K562 (cell line): ENCODE data around the gene SPCS2. TPM values are rescaled to one million over a fixed set of nuclear protein-coding genes. Genes with fewer than 3 reads are reported as not detected.

ENCODE experiments used
- ATAC-seq: fragments of 200-7000 bp; cut with Tn5 transposase; 3 replicates; pipeline ENCODE4 v1.9.1; 2020; ENCODE audit warnings: moderate library complexity
- BruUV-seq: library from RNA; stranded (reverse); fragments of 400-500 nt; replicated peaks from 2 replicates; lab custom pipeline; 2021; lab: Mats Ljungman, UMichigan
- CTCF ChIA-PET: fragments of 300-600 bp; formaldehyde crosslinking; extraction: SDS; loops from one replicate; lab custom pipeline; 2021; ENCODE audit warnings: low intra/inter-chr PET ratio; lab: Yijun Ruan, JAX
- POLR2A ChIA-PET: fragments of 300-600, 350-650 bp; sonication (Branson Sonifier 250); formaldehyde crosslinking; extraction: SDS; loops from one replicate; lab custom pipeline; 2021; ENCODE audit warnings: antibody characterized with exemption, inconsistent platforms; lab: Yijun Ruan, JAX
- DNase-seq, 4 experiments: peaks; one replicate each; pipeline versions ENCODE4 v3.0.0 to v3.0.0-alpha.2; 2011 to 2018; ENCODE audit warnings: low spot score in 3 of 4, mixed read lengths in 3 of 4; ENCODE audit errors: extremely low read depth in 1 of 4
- FAIRE-seq: peaks from 2 replicates; lab custom pipeline; 2011; peaks lifted over from hg19 to GRCh38; lab: Jason Lieb, UNC
- H2AFZ ChIP-seq: 2 replicates; pipeline ENCODE4 v1.6.0; 2011; ENCODE audit warnings: low read depth, low read length, control low read depth, inconsistent platforms
- H3K27ac ChIP-seq: fragments of 200-600 bp; 3 replicates; pipeline ENCODE4 v1.8.0; 2011; ENCODE audit warnings: low read depth, mild to moderate bottlenecking, control low read depth, inconsistent platforms, low read length, moderate library complexity, mixed read lengths; ENCODE audit errors: extremely low read depth
- H3K27me3 ChIP-seq, 2 experiments: fragments of 300-600 bp in 1 of 2; 2 replicates in 1 of 2; 3 replicates in 1 of 2; pipeline versions ENCODE4 v1.6.0 to v1.8.0; 2011; ENCODE audit warnings: inconsistent platforms in 2 of 2, low read length in 2 of 2, mild to moderate bottlenecking in 1 of 2, mixed read lengths in 1 of 2, moderate library complexity in 1 of 2; ENCODE audit not compliant: control insufficient read depth in 2 of 2, insufficient read depth in 2 of 2
- H3K36me3 ChIP-seq: fragments of 300-600 bp; 3 replicates; pipeline ENCODE4 v1.8.0; 2011; ENCODE audit warnings: mild to moderate bottlenecking, low read length, inconsistent platforms; ENCODE audit not compliant: control insufficient read depth, insufficient read depth
- H3K4me1 ChIP-seq, 2 experiments: fragments of 200-600 bp in 1 of 2; replicated peaks in 1 of 2; 2 replicates in 1 of 2; 3 replicates in 1 of 2; pipeline versions ENCODE4 v1.5.1 to v1.8.0; 2011; ENCODE audit warnings: inconsistent platforms in 2 of 2, low read length in 2 of 2, mild to moderate bottlenecking in 1 of 2, mixed read lengths in 1 of 2, moderate library complexity in 1 of 2; ENCODE audit not compliant: control insufficient read depth in 2 of 2, insufficient read depth in 2 of 2
- H3K4me2 ChIP-seq: 2 replicates; pipeline ENCODE4 v1.6.1; 2011; ENCODE audit warnings: low read length, control low read depth, inconsistent platforms, mixed read lengths; ENCODE audit not compliant: insufficient read depth
- H3K4me3 ChIP-seq: fragments of 200-600 bp; sonication (generic), shearing (Covaris generic); 2 replicates; pipeline ENCODE4 v1.5.1; 2016; ENCODE audit warnings: control low read depth, inconsistent platforms
- H3K79me2 ChIP-seq: fragments of 200-600 bp; 3 replicates; pipeline ENCODE4 v1.8.0; 2011; ENCODE audit warnings: low read length, inconsistent platforms; ENCODE audit not compliant: control insufficient read depth, insufficient read depth
- H3K9ac ChIP-seq, 2 experiments: 2 replicates each; pipeline versions ENCODE4 v1.6.0 to v1.6.1; 2011; ENCODE audit warnings: low read depth in 2 of 2, low read length in 2 of 2, control low read depth in 1 of 2, inconsistent platforms in 1 of 2, mild to moderate bottlenecking in 1 of 2, mixed read lengths in 1 of 2; ENCODE audit not compliant: insufficient read depth in 1 of 2
- H3K9me1 ChIP-seq: one replicate; pipeline ENCODE4 v1.6.0; 2011; ENCODE audit warnings: inconsistent platforms, mild to moderate bottlenecking, low read length, moderate library complexity; ENCODE audit not compliant: control insufficient read depth, insufficient read depth
- H3K9me3 ChIP-seq: replicated peaks from 2 replicates; pipeline ENCODE4 v1.5.1; 2011; ENCODE audit warnings: low read depth, low read length, inconsistent platforms; ENCODE audit not compliant: control insufficient read depth, insufficient read depth
- H4K20me1 ChIP-seq: replicated peaks from 2 replicates; pipeline ENCODE4 v1.6.1; 2011; ENCODE audit warnings: low read length, inconsistent platforms, mixed read lengths; ENCODE audit not compliant: control insufficient read depth, insufficient read depth
- CBX1 ChIP-seq: sonication (generic); IDR thresholded peaks from 2 replicates; pipeline ENCODE4 v1.6.1; 2016; ENCODE audit warnings: antibody characterized with exemption, low read depth, mild to moderate bottlenecking
- CXXC5 ChIP-seq: fragments of 250-450 bp; sonication (Bioruptor Pico); IDR thresholded peaks from 2 replicates; pipeline ENCODE4 v1.8.0; 2022; ENCODE audit warnings: inconsistent platforms, mild to moderate bottlenecking, moderate library complexity
- EGR1 ChIP-seq: fragments of 450-650 bp; conservative IDR thresholded peaks from 2 replicates; pipeline ENCODE4 v1.6.1; 2017; ENCODE audit warnings: mild to moderate bottlenecking
- EZH2 ChIP-seq: IDR thresholded peaks from 2 replicates; pipeline ENCODE4 v1.6.1; 2012; ENCODE audit warnings: low read depth, mild to moderate bottlenecking, inconsistent platforms, low read length, borderline replicate concordance
- KDM5B ChIP-seq: fragments of 200-600 bp; sonication (generic); IDR thresholded peaks from 2 replicates; pipeline ENCODE4 v1.6.1; 2012; ENCODE audit warnings: low read depth, mild to moderate bottlenecking, moderate library complexity, low read length, control low read depth, inconsistent platforms; ENCODE audit not compliant: insufficient replicate concordance
- NRF1 ChIP-seq, 2 experiments: fragments of 450-650 bp; IDR thresholded peaks in 1 of 2; conservative IDR thresholded peaks in 1 of 2; 2 replicates each; pipeline ENCODE4 v1.6.1; 2014; ENCODE audit warnings: mild to moderate bottlenecking in 2 of 2
- PHB ChIP-seq: fragments of 250-450 bp; sonication (Bioruptor Pico); IDR thresholded peaks from 2 replicates; pipeline ENCODE4 v1.5.0; 2021
- SAFB ChIP-seq: fragments of 200-400 bp; formaldehyde crosslinking; IDR thresholded peaks from 2 replicates; pipeline ENCODE4 v1.6.1; 2017; ENCODE audit warnings: low read depth, low read length, borderline replicate concordance
- SMARCE1 ChIP-seq: fragments of 450-650 bp; IDR thresholded peaks from 2 replicates; pipeline ENCODE4 v1.7.1; 2016; ENCODE audit warnings: mild to moderate bottlenecking
- SRSF3 ChIP-seq: fragments of 200-400 bp; formaldehyde crosslinking; IDR thresholded peaks from 2 replicates; pipeline ENCODE4 v1.6.1; 2016; ENCODE audit warnings: mild to moderate bottlenecking, low read length, moderate library complexity; ENCODE audit not compliant: insufficient read depth
- TGIF2 ChIP-seq: sonication (generic); formaldehyde crosslinking; IDR thresholded peaks from 2 replicates; pipeline ENCODE4 v1.8.1; 2022; ENCODE audit warnings: mild to moderate bottlenecking, missing genetic modification reagents, moderate library complexity
- ZNF146 ChIP-seq: IDR thresholded peaks from one replicate; pipeline ENCODE4 v1.6.1; 2018; ENCODE audit warnings: missing compliant biosample characterization; ENCODE audit not compliant: unreplicated experiment
- ZNF561 ChIP-seq: fragments of 450-650 bp; formaldehyde crosslinking; conservative IDR thresholded peaks from 2 replicates; pipeline ENCODE4 v1.4.0; 2020; ENCODE audit warnings: mild to moderate bottlenecking, moderate library complexity
- ZNF830 ChIP-seq: fragments of 250-450 bp; sonication (Bioruptor Pico); IDR thresholded peaks from 2 replicates; pipeline ENCODE4 v1.5.0; 2021; ENCODE audit warnings: mild to moderate bottlenecking
- WGBS: fragments of 100-300 bp; shearing (Covaris generic); methylation state at CpG from one replicate; pipeline ENCODE4 v1.1.6; 2016; ENCODE audit warnings: low coverage, mixed read lengths; ENCODE audit not compliant: insufficient coverage; ENCODE audit errors: missing lambda C conversion rate; 5-methylcytosine and 5-hydroxymethylcytosine counted together
- in situ Hi-C: fragments of 300-500 bp; cut with MboI; formaldehyde crosslinking; loops from 4 replicates; pipeline ENCODE4 v1.15.0; 2018; ENCODE audit warnings: inconsistent platforms, mixed read lengths
- intact Hi-C: fragments of 100-400 bp; cut with micrococcal nuclease; formaldehyde crosslinking; loops from 2 replicates; pipeline ENCODE4 v1.14.2; 2022
- polyA plus RNA-seq, 8 experiments: library from polyadenylated mRNA; depleted of rRNA in 4 of 8; stranded (reverse) in 5 of 8; unstranded in 3 of 8; fragments of >200 nt; fragmentation: Nextera tagmentation in 2 of 8; fragmentation: Illumina TruSeq in 1 of 8; extraction: Ambion mirVana in 2 of 8; extraction: Trizol in 1 of 8; gene quantifications; 2 replicates each; pipeline versions ENCODE4 v1.2.1 to v1.2.3, GENCODE V29; 2011 to 2014; ENCODE audit warnings: inconsistent platforms in 1 of 8, missing spikeins in 1 of 8
- total RNA-seq, 7 experiments: library from RNA; depleted of rRNA in 6 of 7; stranded (reverse); fragments of >200 nt in 6 of 7; fragmentation: Illumina TruSeq in 2 of 7; extraction: Trizol in 2 of 7; gene quantifications; 2 replicates each; pipeline versions ENCODE4 v1.2.1 to v1.2.3, GENCODE V29; 2011 to 2021; ENCODE audit warnings: low replicate concordance in 1 of 7
- TF ChIP-seq, protein P1 (sequence below): IDR thresholded peaks from 2 replicates; pipeline ENCODE4 v1.6.1; 2011; ENCODE audit warnings: borderline replicate concordance, low read depth, mild to moderate bottlenecking, moderate library complexity, low read length; ENCODE audit not compliant: insufficient read depth, poor library complexity, severe bottlenecking
- TF ChIP-seq, protein P2 (sequence below): fragments of 150-350 bp; conservative IDR thresholded peaks from 2 replicates; pipeline ENCODE4 v1.6.1; 2014; ENCODE audit warnings: low read length
- TF ChIP-seq, protein P3 (sequence below): fragments of 450-650 bp; formaldehyde crosslinking; IDR thresholded peaks from 2 replicates; pipeline ENCODE4 v1.4.0; 2020; ENCODE audit warnings: mild to moderate bottlenecking

SPCS2 gene
- total and polyA plus RNA-seq, 9 of the 15 experiments (the other 6 are each of a cell fraction or from before 2014, with no cell fraction given): 38.2 to 458 (median 193) TPM

DNA sequence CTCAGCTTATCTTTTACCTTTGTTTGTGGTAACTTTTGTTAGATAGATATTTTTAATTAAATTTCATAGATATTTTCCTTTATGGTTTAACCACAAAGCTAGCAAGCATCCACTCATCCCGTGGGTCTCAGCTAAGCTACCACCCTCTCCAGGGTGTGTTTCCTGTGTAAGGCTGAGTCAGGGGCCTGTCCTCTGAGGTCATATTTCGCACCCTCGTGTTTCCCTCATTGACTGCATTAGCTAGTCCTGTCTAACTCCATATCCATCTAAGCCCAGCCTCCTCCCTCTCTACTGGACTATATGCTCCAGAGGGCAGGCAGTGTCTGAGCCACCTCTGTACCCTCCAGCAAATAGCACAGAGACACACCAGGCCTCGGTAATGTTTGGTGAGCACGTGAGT lies 16.9 kb upstream of the SPCS2 start:
- 0 out of 2 replicates have a peak, but pooled peaks cover 5% of the 10 kb centered on the region for H4K20me1 ChIP-seq
- ATAC-seq (no peak), FAIRE-seq (no peak), DNase-seq (no peak)
- intact Hi-C loops (no loop called here), in situ Hi-C loops (no loop called here)
- no peaks in the 10 kb centered on the region for H3K9me1 ChIP-seq
- H3K9ac ChIP-seq: no peak overlapping the region
- no peaks in the 10 kb centered on the region for H3K27me3 ChIP-seq
- H3K27ac ChIP-seq: no peak overlapping the region
- no peak overlapping the region for H3K4me2 ChIP-seq
- WGBS: 74% methylated on average over 5 of the region's 5 CpGs
- CTCF ChIA-PET: interaction anchor here (6.0 kb wide), 1 partner anchor 317 kb away, joined by 92 read pairs; no protein-coding TSS in a partner anchor
- POLR2A ChIA-PET: interaction anchor here (0.7 to 1.9 kb wide), 3 partner anchors 11 to 99 kb away, joined by 3 to 6 read pairs (median 3); partner anchors contain the start of genes SPCS2 and XRRA1
- no peak overlapping the region for H2AFZ ChIP-seq
- no TSS peak for BruUV-seq
- no peaks in the 10 kb centered on the region for H3K79me2 ChIP-seq
- H3K9me3 ChIP-seq: no peaks in the 10 kb centered on the region
- H3K4me3 ChIP-seq: no peak overlapping the region
- TF ChIP-seq PHB (CRISPR knock-in tag) (no peak), TGIF2 (CRISPR knock-in tag) (no peak), ZNF146 (CRISPR knock-in tag) (no peak), SMARCE1 (no peak), EGR1 (no peak), SAFB (no peak), CBX1 (no peak), ZNF561 (CRISPR knock-in tag) (no peak), NRF1 (conservative IDR thresholded peaks at IDR 0.05 in 1 of 2, IDR thresholded peaks at IDR 0.05 in 1 of 2) (no peak), SRSF3 (no peak), ZNF830 (CRISPR knock-in tag) (no peak), EZH2 (no peak), KDM5B (no peak), CXXC5 (CRISPR knock-in tag) (no peak)
- TF ChIP-seq, protein P1, sequence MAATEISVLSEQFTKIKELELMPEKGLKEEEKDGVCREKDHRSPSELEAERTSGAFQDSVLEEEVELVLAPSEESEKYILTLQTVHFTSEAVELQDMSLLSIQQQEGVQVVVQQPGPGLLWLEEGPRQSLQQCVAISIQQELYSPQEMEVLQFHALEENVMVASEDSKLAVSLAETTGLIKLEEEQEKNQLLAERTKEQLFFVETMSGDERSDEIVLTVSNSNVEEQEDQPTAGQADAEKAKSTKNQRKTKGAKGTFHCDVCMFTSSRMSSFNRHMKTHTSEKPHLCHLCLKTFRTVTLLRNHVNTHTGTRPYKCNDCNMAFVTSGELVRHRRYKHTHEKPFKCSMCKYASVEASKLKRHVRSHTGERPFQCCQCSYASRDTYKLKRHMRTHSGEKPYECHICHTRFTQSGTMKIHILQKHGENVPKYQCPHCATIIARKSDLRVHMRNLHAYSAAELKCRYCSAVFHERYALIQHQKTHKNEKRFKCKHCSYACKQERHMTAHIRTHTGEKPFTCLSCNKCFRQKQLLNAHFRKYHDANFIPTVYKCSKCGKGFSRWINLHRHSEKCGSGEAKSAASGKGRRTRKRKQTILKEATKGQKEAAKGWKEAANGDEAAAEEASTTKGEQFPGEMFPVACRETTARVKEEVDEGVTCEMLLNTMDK: no peak
- TF ChIP-seq, protein P2, sequence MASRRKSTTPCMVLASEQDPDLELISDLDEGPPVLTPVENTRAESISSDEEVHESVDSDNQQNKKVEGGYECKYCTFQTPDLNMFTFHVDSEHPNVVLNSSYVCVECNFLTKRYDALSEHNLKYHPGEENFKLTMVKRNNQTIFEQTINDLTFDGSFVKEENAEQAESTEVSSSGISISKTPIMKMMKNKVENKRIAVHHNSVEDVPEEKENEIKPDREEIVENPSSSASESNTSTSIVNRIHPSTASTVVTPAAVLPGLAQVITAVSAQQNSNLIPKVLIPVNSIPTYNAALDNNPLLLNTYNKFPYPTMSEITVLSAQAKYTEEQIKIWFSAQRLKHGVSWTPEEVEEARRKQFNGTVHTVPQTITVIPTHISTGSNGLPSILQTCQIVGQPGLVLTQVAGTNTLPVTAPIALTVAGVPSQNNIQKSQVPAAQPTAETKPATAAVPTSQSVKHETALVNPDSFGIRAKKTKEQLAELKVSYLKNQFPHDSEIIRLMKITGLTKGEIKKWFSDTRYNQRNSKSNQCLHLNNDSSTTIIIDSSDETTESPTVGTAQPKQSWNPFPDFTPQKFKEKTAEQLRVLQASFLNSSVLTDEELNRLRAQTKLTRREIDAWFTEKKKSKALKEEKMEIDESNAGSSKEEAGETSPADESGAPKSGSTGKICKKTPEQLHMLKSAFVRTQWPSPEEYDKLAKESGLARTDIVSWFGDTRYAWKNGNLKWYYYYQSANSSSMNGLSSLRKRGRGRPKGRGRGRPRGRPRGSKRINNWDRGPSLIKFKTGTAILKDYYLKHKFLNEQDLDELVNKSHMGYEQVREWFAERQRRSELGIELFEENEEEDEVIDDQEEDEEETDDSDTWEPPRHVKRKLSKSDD: no peak
- TF ChIP-seq, protein P3, sequence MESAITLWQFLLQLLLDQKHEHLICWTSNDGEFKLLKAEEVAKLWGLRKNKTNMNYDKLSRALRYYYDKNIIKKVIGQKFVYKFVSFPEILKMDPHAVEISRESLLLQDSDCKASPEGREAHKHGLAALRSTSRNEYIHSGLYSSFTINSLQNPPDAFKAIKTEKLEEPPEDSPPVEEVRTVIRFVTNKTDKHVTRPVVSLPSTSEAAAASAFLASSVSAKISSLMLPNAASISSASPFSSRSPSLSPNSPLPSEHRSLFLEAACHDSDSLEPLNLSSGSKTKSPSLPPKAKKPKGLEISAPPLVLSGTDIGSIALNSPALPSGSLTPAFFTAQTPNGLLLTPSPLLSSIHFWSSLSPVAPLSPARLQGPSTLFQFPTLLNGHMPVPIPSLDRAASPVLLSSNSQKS: no peak
- H3K4me1 ChIP-seq: peaks cover 0 to 4% of the 10 kb centered on the region in 2 experiments; a peak in 2 of 5 replicates
- peaks cover 85% of the 10 kb centered on the region for H3K36me3 ChIP-seq
